Stimulated activated CD8-positive, alpha-beta memory T cell treated with anti-CD3 and anti-CD28 coated beads, Interleukin-7, amount 100 ng/mL, for 1 hour (primary cell): ENCODE results near the gene CTSW.
A peak's percentile ranks its signal among the peaks of the same experiment; 100 is the strongest.

ENCODE experiments used
- DNase-seq, 2 donors: peaks; one replicate each; pipeline ENCODE4 v3.0.0-alpha.2; 2020; ENCODE audit warnings: low read depth in 2 of 2

The CTSW gene

DNA sequence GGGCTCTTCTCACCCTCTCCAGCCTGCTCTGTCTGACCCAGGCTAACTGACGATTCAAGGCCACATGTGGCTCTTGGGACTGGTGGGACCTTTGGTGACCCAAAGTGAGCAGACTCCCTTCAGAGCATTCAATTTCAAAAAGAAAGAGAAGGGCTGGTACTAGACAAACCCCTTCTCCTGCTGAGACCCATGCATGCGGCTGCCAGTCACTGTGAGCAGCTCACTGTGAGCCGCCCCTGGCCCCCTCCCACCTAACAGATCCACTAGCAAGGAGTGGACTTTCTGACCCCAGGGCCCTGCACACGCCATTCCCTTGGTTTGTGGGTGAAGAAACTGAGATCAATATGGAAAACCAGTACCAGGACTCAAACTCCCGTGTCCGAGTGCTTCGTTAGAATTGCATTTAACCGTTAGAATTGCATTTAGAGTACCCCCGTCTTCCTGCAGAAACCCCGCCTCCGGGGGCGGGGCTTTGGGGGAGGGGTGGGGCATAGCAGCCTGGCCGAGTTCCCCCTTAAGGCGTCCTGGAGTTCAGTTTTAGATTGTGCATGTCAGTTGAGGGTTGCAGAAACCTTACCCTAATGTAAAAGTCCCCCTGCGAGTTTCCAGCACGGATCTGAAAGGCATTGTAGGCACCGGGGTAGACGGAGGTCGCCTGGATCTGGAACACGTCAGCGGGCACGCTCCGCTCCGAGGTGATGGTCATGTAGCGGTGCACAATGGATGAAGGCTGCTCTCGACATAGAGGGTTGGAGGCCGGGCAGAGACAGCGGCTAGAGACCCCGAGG is 12.2 kb upstream of the CTSW start:
- DNase-seq: no peak

DNA sequence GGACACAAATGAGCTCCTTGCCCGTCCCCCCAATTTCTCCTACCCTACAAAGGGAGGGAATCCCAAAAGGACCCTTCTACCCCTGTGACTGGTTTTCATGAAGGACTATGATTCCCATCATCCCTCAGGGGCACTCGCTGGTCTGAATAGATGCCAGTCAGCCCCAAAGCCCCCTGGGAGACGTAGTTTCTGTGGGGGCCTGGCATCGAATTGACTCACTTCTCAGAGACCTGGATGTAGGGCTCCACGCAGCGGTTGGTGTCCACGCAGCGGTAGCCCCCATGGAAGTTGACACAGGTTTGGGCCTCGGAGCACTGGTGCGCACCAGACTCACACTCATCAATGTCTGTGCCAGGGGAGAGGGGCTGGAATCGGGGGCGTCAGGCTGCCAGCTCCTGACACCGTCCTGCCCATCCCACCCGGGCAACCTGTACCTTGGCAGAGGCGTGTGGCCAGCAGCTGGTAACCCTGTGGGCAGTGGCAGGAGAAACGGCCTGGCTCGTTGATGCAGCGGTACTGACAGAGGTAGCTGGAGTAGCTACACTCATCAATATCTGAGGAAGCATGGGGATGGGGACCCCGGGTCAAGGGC is 11.5 kb upstream of the CTSW start:
- DNase-seq: no peak

DNA sequence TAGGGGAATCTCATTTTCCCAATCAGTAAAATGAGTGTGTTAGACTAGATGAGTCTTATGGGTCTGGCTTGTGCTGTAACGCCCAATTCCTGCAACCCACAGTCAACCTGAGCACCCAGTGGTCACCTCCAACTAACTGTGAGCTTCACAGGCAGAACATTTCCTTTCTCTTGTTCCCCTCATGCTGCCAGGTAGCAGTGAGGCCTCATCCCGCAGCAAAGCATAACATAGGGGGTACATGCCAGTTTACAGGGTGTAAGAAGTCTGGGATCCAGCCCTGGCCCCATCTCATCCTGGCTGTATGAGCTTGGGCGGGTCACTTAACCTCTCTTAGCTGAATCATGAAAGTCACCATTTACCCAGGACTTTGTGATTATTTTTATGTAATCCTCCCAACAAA is 10.7 kb upstream of the CTSW start:
- no peak for DNase-seq

DNA sequence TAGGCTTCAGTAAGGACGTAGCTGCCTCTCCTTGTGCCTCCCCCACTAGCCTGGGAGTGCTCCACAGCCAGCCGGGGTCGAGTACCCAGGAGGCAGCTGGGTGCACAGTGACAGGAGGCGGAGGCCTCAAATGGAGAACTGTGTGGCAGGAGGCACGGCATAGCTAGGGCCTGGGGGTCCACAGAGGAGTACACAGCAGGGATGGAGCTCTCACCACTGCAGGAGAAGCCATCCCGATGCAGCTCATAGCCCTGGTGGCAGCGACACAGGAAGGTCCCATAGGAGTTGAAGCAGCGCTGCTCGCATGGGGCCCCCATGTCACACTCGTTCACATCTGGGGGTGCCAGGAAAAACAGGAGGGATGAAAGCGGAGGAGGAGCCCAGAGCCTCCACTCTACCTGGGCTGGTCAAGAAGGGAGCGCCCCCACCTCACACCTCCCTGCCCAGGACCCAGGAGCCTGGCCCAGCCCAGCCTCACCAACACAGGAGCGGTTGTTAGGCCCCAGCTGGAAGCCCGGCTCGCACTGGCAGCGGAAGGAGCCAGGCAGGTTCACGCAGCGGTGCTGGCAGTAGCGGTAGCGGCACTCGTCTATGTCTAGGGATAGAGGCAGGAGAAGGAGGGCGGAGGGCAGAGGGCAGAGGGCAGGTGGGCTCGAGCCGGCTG is 9.9 kb upstream of the CTSW start:
- DNase-seq: no peak

DNA sequence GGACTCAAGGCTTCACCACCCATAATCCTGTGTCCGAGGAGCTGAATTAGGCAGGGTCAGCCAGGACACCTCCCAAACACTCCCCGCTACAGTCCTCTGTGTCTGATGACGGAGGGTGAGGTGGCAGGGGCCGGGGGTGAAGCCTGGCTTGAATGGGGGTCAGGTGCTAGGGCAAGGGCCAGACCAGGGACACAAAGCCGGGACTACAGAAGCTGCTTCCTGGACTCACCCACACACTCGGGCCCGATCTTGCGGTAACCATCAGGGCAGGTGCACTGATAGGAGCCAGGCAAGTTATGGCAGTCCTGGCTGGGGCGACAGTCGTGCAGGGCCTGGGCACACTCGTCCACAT is 9.4 kb upstream of the CTSW start:
- no peak for DNase-seq

DNA sequence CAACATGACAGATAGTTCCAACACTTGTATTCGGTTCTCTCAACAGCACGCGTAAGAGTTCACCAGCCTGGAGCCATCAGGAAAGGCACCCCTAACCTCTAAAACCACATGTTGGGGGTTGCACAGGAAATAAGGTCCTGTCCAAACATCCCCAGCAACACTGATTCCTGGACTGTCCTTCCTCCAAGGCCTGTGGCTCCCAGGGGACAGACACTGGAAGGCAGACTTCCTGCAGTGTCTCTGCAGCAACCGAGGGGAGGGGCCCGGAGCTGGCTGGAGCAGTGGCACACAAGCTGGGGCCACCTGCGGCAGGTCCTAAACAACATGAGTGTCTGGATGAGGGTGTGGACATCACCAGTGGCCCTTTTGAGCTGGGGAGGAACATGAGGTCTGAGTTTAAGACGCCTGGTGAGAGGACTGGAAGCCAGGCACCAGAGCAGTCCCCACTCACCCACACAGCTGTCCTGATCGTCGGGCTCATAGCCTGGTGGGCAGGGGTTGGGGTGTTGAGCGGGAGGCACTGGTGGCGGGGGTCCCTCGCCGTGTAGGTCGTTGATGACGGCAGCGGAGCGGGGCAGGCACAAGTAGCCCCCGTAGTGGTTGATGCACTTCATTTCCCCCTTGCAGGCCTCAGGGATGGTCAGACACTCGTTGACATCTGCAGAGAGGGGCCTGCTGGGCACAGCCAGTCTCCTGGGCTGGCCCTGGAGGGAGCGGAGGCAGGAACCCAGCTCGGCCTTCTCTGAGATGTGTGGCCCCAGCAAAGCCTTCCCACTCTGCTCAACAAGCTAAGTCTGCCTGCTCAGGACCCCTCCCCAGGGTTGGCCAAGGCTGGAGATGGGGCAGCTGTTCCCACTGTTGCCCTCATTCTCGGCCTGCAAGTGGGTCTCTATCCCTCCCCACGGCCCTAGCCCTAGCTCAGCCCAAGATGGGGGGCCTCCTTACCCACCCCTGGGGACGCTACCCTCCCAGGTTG is 8.6 kb upstream of the CTSW start:
- no peak for DNase-seq

DNA sequence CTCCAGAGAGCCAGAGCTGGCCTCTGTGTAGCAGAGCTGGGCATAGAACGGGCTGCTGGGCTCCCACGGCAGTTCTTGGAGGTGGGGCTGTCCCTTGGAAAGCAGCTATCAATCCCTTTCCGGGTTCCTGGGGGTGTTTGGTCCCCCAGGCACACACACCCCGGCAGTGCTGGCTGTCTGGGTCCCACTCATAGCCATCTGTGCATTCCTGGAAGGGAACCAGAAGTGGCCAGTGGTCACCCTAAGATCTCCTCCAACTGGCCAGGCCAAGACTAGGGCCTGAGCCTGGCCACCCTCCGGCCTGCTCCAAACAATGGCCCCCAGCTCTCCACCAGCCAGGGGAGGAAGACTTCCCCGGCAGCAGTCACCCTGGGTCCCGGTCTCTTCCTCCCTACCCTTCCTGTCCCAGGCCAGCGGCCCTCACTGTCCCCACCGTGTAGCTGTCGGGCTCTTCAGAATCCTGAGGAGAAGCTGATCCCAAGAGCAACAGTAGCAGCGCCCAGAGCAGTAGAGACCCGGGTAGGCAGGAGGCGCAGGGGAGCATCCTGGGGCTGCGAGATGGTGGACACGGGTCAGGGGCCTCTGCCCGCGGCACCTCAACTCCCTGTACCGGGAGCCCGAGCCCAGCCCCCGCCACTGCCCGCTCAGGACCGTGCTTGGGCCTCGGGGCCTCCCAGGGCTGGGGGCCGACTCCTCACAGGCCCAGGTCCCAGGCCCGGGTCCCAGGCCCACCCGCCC is 7.7 kb upstream of the CTSW start:
- no peak for DNase-seq

DNA sequence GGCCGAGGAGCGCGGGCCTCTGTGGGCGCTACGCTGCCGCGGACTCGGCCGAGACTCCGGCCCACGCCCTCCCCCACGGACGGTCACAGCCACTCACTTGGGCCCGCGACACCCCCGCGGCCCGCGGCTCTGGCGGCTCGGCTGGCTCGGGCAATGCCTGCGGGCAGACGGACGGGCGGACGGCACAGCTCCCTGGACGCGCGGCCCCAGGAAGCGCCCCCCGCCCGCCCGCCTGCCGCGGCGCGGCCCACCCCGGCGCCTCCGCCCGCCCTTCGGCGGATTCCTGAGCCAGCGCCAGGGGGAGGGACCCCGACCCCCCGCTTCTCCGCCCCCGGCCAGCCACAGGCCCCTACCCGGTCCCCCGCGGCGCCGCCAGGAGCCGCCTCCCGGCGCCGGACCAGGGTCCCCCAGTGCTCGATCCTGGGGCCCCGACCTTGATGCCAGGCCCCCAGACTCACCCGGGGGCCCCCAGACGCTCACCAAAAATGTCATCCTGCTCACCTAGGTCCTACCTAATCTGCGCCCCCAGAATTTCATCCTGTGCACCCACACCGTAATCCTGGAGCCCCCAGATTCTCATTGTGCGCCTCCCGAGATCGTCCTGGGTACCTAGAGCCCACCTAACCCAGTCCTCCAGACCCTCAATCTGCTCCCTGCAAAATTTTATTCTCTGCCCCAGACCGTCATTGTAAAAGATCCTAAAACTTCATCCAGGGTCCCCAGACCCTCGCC is 6.9 kb upstream of the CTSW start, which contains the start of gene EFEMP2:
EFEMP2 (minus strand) TSS at position 215 of the 732 bp plus-strand sequence. CDS start 446 bp downstream, outside the sequence.
- DNase-seq: no peak

DNA sequence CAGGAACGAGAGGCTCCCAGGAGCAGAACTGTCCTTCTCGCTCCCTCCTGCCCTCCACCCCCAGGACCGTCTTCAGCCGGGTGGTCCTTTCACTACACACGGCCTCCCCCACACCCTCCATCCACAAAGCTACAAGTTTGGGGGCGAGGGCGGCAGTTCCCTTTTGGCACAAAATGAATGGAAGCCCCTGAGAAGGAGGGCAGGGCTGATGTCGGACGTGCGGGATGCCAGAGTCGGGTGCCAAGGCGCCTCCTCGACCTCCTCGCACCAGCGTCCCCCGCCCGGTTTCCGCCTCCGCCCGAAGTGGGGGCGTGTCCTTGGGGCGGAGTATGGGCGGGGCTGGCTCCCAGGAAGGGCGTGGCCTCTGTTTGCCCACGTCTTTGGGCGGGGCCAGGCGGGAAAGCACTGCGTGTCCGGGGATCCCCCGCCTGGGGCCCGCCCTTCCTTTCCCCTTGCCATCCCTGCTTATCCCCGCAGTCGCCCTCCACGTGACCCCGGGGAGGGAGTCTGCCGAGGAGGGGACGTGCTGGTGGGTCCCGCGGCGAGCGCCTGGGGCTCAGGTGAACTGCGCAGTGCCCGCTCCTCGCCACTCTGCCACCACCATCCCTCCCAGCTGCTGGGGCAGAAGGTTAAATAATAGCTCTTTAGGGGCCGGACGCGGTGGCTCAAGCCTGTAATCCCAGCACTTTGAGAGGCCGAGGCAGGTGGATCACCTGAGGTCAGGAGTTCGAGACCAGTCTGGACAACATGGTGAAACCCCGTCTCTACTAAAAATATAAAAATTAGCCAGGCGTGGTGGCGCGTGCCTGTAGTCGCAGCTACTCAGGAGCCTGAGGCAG is 6.1 kb upstream of the CTSW start:
- peak; percentile 96 to 98 for DNase-seq

DNA sequence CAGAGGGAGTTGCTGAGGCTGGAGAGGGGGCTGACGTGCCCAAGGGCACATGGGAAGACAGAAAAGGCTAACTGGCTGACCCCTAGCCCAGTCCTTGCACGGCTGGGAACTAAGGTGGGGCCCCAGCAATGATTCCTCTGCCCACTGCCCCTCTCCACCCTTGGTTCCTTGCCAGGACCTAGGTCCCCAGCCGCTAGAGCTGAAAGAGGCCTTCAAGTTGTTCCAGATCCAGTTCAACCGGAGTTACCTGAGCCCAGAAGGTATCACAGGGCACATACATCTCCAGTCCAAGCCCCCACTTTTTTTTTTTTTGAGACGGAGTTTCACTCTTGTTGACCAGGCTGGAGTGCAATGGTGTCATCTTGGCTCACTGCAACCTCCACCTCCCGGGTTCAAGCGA is 390 bp downstream of the CTSW start:
- DNase-seq: no peak

DNA sequence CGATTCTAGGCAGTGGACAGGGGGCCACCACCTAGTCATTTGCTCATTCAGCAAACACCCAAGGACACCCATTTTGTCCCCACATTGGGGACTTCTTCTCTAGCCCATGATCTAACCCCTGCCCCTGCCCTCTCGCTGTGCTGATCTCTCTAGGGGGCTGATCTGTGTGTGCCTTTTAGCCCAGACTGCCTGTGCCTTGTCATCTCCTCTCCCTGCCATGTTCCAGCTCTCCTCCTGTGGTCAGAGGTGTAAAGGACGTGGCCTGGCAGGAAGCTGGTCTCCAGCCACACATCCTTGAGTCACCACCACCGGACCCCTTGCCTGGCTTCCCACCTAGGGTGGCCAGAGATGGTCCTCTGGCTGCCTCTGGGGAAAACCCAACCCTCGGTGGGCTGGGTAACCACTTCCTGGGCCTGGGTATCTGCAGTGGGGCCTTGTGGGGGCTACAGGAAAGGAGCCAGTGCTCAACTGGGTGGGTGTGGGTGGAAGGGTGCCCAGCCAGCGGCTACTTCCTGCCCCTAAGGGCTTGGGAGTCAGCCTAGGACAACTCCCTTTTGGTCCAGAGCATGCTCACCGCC is 1.3 kb downstream of the CTSW start:
- DNase-seq: no peak

DNA sequence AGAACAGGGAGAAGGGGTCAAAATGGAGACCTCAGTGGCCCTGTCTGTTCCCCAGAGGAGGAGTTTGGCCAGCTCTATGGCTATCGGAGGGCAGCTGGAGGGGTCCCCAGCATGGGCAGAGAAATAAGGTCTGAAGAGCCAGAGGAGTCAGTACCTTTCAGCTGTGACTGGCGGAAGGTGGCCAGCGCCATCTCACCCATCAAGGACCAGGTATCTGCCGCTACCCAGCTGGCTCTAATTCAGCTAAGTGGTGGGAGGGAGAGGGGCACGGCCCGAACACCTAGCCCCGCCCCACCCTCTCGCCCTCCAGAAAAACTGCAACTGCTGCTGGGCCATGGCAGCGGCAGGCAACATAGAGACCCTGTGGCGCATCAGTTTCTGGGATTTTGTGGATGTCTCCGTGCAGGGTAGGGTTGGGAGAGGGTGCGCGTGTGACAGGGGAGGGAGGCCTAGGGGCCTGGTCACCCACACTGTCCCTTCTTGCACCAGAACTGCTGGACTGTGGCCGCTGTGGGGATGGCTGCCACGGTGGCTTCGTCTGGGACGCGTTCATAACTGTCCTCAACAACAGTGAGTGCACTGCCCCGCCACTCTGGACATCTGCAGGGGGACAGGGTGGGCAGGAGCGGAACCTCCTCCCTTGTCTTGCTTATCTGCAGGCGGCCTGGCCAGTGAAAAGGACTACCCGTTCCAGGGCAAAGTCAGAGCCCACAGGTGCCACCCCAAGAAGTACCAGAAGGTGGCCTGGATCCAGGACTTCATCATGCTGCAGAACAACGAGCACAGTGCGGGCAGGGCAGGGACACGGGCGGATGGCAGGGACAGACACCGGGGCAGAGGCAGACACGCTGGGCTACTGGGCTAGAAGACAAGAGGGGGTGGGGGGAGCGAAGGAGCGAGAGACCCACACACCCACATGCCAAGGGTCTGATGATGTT is 2.8 kb downstream of the CTSW start:
- DNase-seq: no peak

DNA sequence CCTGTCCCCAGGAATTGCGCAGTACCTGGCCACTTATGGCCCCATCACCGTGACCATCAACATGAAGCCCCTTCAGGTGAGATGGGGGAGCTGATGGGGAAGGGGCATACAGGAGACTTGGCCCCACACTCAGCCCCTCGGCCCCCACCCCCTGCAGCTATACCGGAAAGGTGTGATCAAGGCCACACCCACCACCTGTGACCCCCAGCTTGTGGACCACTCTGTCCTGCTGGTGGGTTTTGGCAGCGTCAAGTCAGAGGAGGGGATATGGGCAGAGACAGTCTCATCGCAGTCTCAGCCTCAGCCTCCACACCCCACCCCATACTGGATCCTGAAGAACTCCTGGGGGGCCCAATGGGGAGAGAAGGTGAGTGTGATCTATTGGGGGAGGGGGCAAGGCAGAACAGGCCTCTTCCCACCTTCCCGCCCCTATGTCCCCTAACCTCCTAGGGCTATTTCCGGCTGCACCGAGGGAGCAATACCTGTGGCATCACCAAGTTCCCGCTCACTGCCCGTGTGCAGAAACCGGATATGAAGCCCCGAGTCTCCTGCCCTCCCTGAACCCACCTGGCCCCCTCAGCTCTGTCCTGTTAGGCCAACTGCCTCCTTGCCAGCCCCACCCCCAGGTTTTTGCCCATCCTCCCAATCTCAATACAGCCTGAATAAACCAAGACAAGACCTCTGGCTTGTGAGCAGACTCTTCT is 3.6 kb downstream of the CTSW start:
- no peak for DNase-seq

DNA sequence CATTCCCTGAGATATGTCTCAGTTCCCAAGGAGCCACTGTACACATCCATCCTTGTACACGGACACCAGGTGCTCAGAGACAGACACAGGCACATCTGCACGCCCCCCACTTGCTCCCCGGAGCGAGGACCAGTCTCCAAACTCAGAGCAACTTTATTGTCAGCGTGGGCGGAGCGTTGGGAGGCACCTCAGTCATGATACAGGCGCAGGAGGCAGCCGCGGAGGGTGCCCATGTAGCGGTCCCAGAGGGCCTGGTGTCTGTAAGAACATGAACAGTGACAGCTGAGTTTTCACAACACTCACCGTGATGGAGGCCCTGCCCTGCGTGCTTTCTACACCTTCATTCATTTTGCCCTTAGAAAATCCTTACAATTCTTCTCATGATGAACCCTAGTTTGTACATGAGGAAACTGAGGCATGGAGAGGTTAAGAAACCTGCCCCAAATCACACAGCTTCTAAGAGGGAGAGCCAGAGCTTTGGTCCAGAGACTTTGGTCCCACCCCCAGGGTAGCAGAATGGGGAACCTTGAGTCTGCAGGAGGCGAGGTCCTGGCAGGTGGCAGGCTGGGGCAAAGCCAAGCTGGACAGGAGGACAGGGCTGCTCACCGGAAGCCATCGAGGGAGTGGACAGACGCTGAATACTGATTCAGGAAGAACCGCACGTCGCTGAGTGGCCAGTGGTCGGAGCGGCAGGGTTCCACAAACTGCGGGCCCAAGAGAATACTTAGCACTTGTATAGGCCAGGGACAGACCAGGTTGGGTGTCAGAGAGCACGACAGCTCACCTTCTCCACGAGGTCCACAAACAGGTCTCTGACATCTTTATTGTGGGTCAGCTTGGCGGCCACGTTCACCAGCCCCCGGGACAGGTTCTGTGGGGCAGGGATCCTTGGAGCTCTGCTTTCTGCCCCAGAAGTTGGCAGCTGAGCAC is 4.4 kb downstream of the CTSW start:
- no peak for DNase-seq

DNA sequence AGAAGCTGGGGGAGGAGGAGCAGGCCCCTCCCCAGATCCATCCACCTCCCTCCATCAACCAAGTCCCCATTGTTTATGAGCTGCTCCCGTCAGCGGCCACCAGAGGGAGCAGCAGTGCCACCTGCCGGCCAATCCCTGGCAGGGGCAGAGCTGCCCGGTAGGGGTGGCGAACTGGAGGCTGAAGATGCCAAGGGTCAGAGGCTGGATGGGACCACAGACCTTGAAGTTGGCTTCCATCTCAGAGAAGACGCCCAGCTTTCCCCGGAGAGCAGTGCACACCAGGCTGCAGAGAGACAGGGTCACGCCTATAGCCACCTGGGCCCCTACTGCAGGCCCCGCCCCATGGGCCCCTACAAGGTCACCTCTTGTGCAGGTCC is 5.1 kb downstream of the CTSW start:
- peak; percentile 60 to 65 for DNase-seq

DNA sequence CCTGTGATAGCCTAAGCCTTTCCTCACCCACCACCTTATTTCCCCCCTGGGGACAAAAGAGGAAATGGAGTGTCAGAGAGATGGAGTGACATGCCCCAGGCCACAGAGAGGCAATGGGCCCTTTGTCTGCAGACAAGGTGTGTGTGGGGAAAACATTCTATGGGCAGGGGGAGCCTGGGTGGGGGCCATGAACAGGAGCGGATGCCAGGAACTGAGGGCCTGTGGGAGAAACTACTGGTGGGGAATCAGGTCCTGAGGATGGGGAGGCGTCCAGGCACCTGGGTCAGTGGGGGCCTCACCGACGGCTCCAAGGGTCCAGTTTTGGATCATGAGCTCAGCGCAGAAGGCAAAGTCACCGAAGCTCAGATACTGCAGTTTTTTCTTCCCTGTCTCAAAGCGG is 5.6 kb downstream of the CTSW start:
- DNase-seq: no peak
